Measurements from ENCODE around the gene SREBF2. TPM values are rescaled to one million over a fixed set of nuclear protein-coding genes. Genes with fewer than 3 reads are reported as not detected.
"Not testable (repeated sequence)": the region's sequence is repeated elsewhere in the genome, so short reads cannot be mapped to it uniquely, and the experiment has no call there.

The SREBF2 gene
- total RNA-seq, 1 donor, result 95.9 TPM

DNA sequence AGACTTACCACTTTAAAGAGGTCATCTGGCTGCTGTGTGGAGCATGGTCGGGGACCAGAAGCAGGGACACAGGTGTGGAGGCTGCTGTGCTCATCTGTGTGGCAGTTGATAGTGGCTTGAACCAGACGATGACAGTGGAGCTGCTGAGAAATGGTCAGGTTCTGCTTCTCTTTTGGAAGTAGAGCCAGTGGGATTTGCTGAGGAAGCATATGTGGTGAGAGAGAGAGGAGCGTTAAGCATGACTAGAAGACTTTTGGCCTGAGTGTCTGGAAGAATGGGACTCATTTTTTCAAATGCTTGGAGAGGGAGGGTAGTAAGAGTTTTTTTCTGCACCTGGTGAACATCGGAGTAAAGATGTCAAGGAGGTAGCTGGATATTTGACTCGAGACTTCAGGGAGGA is 12.5 kb upstream of the SREBF2 start:
- no peak for DNase-seq (ENCODE audit: low read depth in 2 of 3, low spot score in 2 of 3)

GRCh38 chr22:41821471-41822316 is 11.2 kb upstream of the SREBF2 start:
- no peak for DNase-seq (ENCODE audit: low read depth in 2 of 3, low spot score in 2 of 3)

- peak in 2 of 3 donors; percentile 75 to 86 for DNase-seq (ENCODE audit: low read depth in 2 of 3, low spot score in 2 of 3)
Observed at GRCh38 chr22:41822317-41823057, 10.4 kb upstream of the SREBF2 start.

DNA sequence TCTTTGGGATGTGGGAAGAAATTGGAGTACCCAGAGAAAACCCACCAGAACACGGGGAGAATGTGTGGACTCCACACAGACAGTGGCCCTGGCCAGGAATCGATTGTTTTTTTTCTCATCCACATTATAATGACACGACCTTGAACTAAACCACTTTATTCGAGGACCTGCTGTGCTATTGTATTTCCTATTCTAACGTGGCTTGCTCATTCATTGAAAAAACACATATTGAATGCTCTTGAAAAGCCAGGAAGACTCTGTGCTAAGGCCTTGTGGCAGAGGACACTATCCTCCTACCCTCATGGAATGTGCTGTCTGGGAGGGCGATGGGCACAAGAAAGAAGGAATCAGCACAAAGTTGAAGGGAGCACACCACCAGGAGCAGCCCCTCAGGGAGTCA is 9.1 kb upstream of the SREBF2 start:
- DNase-seq (ENCODE audit: low read depth in 2 of 3, low spot score in 2 of 3), result no peak

GRCh38 chr22:41825376-41825775 is 7.5 kb upstream of the SREBF2 start:
- DNase-seq (ENCODE audit: low read depth in 2 of 3, low spot score in 2 of 3), result no peak

DNA sequence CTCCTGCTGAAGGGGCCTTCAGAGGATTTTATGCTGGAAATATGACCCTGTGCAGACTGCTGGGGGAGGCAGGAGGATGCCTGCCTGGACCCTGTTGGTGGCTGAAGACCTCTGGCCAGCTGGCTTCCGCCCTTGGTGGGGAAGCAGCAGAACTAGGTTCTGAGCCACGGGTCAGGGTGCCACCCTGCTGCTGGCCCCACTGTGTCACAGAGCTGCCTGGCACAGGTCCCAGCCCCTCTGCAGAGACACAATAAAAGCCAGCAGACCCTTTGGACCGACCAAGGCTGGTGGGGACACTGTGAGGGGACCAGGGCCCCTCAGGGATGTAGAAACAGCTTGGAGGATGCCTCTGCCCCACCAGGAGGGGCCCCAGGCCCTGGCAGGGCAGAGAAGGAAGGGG is 6.9 kb upstream of the SREBF2 start:
- DNase-seq (ENCODE audit: low read depth in 2 of 3, low spot score in 2 of 3), result no peak

DNA sequence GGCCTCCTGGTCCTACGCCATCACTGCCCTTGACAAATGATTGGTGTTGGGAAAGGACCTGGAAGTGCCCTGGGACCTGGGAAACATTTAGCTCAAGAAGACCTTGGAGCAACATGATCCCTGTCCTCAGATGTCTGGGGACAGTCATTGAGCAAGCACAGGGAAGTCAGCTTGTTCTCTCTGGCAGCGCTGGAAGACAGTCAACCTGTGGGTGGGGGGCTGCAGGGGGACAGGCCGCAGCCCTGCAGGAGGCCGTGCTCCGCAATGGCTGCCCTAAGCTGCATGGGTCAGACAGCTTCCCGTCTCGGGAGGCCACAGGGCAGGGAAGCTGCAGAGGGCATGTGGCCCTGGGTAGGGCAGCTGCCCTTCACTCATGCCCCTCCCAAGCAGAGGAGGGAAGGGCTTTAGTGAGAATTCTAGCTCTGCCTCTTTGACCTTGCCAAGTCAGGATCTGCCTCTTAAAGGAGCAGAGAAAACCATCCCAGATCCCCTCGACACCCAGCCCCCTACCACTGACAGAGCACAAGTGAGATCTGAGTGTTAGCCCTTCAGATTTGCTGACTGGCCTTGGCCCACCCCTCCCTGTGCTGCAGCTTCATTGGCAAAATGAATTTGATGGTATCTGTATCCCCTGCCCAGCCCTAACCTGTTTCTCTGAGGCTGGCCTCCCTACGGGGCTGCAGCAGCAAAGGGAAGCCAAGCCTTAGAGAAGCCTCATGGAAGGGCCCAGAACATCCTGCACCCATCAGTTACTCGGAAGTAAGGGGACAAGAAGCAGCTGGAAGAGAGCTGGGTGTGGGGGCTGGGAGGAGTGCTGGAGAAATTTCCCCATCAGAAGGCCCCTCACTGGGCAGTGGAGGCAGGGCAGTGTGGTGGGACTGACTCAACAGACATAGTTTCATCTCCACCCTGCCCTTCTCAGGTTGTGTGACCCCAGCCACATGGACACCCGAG is 6.2 kb upstream of the SREBF2 start:
- DNase-seq (ENCODE audit: low read depth in 2 of 3, low spot score in 2 of 3), result no peak

- no peak for DNase-seq (ENCODE audit: low read depth in 2 of 3, low spot score in 2 of 3)
Observed at GRCh38 chr22:41827671-41828070, 5.2 kb upstream of the SREBF2 start.

DNA sequence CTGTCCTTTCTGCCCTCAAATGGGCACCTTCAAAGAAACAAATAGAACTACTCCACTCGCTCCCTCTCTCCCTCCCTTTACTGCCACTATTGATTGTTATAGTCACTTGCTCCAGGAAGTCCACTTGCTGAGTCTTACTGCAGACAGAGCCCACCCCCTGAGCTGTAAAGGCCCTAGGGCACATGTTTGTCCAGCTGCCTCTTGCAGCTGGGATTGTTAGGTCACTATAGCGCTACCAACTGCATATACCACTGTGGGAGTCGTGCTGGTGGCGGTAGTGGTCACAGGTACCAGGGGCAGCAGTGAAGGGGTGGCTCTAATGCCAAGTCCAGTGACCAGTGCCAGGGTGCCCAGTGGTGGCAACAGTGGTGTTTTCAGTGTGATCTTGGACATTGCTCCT is 4.4 kb upstream of the SREBF2 start:
- no peak for DNase-seq (ENCODE audit: low read depth in 2 of 3, low spot score in 2 of 3)

- peak in 2 of 3 donors; percentile 48 to 76 for DNase-seq (ENCODE audit: low read depth in 2 of 3, low spot score in 2 of 3)
Observed at GRCh38 chr22:41830174-41830573, 2.7 kb upstream of the SREBF2 start.

GRCh38 chr22:41831383-41831782 is 1.5 kb upstream of the SREBF2 start:
- peak in 2 of 3 donors; percentile 40 to 66 for DNase-seq (ENCODE audit: low read depth in 2 of 3, low spot score in 2 of 3)

DNA sequence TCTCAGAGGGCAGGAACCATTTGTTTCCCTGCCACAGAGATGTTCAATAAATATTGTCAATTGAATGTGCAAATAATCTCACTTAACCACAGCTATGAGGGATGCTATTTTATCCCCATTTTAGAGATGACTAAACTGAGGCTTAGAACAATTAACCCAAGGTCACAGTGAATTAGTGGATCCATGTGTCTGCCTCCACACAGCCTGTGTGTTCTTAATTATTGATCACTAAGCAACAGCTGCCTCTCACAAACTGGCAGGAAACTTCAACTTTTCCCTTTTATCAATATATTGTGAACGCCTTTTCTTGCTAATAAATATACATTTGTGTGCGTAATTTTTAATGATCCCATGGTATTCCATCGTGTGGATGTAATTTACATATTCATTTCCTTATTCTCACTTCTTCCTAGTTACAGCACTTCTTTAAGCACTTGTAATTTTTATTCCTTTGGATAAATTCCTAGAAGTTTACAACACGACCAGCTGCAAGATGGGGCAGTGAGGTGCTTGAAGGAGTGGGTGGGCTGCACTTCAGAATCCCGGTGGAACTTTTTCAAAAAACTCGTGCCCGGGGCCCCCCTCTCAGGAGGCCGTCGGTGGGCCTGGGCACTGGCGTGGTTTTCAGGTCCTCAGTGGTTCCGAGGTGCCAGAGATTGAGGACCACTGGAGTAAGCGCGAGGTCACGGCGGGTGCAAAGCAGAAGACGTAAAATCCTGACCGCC is 915 bp upstream of the SREBF2 start:
- no peak for DNase-seq (ENCODE audit: low read depth in 2 of 3, low spot score in 2 of 3)

- peak in 2 of 3 donors; percentile 19 to 48 for DNase-seq (ENCODE audit: low read depth in 2 of 3, low spot score in 2 of 3)
Observed at GRCh38 chr22:41833369-41834004, 582 bp downstream of the SREBF2 start.

DNA sequence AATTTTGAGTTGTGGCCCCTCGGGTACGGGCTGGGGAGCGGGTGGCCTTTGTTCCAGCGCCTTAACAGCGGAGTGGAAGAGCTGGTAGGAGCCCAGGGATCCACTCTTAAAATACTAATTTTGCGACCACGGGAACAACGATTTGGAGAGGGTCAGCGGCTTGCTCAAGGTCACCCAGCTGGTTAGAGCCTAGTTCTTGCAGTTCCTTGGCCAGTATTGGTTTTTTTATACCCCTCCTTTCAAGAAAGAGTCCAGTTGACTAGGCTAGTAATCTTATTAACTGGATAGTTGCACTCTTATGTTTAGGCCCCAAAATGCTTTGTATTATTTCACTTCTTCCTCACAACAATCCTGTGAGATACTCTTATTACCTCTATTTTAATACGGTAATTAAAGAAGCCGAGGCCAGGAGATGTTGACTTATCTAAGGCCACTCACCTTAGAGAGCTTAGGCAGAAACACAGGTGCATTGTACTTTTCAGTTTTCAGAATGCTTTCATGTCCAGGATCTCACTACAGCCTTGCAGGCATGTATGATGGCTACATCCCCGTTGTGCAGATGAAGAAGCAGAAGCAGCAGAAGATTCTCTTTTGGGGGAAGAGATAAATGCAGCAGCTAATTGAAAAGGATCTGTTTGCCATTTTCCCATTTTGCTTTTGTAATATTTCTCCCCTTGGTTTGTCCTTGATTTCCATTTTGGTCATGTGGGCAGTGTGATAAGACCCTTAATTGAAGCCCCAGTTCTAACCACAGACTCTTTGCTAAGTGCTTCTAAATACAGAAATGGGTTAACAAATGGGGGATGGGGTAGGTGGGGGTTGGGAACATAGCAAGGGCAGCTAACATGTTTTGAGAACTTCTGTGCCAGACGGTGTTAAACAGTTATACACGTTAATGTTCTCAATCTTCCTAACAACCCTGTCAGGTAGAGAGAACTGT is 1.4 kb downstream of the SREBF2 start:
- no peak for DNase-seq (ENCODE audit: low read depth in 2 of 3, low spot score in 2 of 3)

DNA sequence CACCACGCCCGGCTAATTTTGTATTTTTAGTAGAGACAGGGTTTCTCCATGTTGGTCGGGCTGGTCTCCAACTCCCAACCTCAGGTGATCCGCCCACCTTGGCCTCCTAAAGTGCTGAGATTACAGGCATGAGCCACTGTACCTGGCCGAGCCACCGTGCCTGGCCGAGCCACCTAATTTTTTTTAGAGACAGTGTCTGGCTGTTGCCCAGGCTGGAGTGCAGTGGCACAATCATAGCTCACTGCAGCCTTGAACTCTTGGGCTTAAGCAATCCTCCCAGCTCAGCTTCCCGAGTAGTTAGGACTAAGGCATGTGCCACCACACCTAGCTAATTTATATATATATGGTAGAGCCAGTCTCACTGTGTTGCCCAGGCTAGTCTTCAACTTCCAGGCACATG is 2.6 kb downstream of the SREBF2 start:
- DNase-seq (ENCODE audit: low read depth in 2 of 3, low spot score in 2 of 3), result not testable (repeated sequence)

DNA sequence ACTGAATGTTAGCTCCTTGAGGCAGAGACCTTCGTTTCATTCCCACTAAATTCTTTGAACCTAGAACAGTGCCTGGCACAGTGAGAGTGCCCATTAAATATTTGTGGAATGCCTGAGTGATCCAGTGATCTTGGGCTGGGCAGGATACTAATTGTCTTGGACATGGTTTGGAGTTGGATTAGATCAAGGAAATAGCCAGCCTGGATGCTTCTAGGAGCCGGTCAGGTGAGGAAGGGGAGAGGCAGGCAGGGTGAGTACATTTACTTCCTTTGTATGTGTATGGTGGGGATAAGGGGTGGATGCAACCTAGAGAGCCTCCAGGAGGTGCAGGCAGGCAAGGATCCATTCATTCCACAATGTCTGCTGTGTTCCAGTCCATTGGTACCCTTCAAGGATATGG is 3.6 kb downstream of the SREBF2 start:
- no peak for DNase-seq (ENCODE audit: low read depth in 2 of 3, low spot score in 2 of 3)

DNA sequence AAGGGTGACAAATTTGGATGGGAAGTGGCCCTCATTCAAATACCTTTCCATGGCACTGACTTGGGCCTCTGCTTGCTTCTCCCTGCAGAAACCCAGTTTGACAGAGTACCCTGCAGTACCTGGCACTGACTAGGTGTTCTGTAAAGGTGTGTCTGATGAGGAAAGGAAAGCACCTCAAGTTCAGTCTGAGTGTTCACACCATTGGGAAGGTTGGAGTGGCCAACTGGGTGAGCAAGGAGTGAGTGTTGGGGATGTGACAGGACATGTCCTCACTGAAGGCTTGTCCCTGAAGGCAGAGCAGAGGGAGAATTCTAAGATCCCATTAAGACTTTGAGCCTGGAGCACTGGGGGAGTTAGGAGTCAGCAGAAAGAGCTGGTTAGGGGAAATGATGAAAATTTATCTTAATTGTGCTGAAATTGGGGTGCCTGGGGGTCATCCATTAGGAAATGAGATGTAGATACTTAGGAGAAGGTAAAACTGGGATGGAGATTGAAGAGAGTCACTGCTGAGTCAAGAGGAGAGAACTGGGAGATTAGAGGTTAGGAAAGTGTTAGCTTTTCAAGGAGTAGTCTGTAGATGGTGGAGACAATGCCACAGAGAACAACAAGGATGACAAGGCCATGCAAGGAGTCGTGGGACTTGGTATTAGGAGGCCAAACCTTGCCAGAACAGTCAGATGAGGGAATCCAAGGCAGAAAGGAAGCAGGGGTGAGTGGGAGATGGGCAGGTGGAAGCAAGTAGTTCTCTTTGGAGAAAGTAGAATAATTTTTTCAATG is 6.1 kb downstream of the SREBF2 start:
- DNase-seq (ENCODE audit: low read depth in 2 of 3, low spot score in 2 of 3), result no peak

DNA sequence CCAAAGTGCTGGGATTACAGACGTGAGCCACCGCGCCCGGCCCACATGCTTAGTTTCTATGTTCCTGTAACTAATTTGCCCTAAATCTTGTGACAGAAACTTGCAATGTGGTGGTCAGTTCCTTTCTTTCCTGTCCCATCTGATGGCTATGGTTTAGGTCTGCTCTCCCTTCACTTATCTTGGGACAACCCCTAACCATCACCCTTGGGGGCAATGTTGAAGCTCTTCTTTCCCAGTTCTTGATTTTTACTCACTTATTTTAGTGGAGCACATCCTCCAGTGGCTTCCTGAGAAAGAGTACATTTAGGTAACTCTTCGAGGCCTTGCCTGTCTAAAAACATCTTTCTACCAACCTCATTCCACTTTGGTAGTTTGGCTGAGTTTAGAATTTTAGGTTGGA is 7.3 kb downstream of the SREBF2 start:
- no peak for DNase-seq (ENCODE audit: low read depth in 2 of 3, low spot score in 2 of 3)
